Vagina (tissue), 2 donors: Measurements from ENCODE around the gene FOXL3.
"Not testable (repeated sequence)": the region's sequence is repeated elsewhere in the genome, so short reads cannot be mapped to it uniquely, and the experiment has no call there.

Experiments used
- CTCF ChIP-seq, 3 experiments: fragments of 450-650 bp in 2 of 3; fragments of 200-600 bp in 1 of 3; sonication (generic) in 1 of 3; IDR thresholded peaks; one replicate each; pipeline ENCODE4 v1.5.1; 2017 to 2019; ENCODE audit warnings: antibody characterized with exemption in 3 of 3, mild to moderate bottlenecking in 2 of 3, moderate library complexity in 2 of 3
- POLR2A ChIP-seq, 2 donors: fragments of 450-650 bp; IDR thresholded peaks; one replicate each; pipeline ENCODE4 v1.6.1; 2017; ENCODE audit warnings: antibody characterized with exemption in 2 of 2, mild to moderate bottlenecking in 2 of 2, moderate library complexity in 2 of 2
- POLR2AphosphoS5 ChIP-seq, 2 donors: sonication (generic); formaldehyde crosslinking; IDR thresholded peaks; one replicate each; pipeline ENCODE4 v1.9.0; 2017; ENCODE audit warnings: antibody characterized with exemption in 2 of 2, mild to moderate bottlenecking in 2 of 2, low read depth in 1 of 2; ENCODE audit not compliant: insufficient read depth in 1 of 2

GRCh38 chr7:297141-297540 lies 7.2 kb downstream of the FOXL3 start:
- TF ChIP-seq POLR2A (IDR thresholded peaks at IDR 0.05); CTCF (IDR thresholded peaks at IDR 0.05); POLR2AphosphoS5 (IDR thresholded peaks at IDR 0.05; ENCODE audit: insufficient read depth in 1 of 2, low read depth in 1 of 2): not testable (repeated sequence)
